ENCODE data around the gene CAMK2A. TPM values are rescaled to one million over a fixed set of nuclear protein-coding genes. Genes with fewer than 3 reads are reported as not detected.

CAMK2A gene
- total RNA-seq, 1 experiment from 2014 or later, result 0.33 TPM

- Histone ChIP-seq H3T11ph (ENCODE audit: low read length) (no peak overlapping the region), H2BK5ac (ENCODE audit: insufficient read length, low read length) (no peak overlapping the region), H3K4me1 (ENCODE audit: insufficient read depth, low read length) (peaks cover 5% of the 10 kb centered on the region; the same call in 1 of the 2 replicates), H3K4me2 (ENCODE audit: insufficient read depth, insufficient read length, low read length) (no peak overlapping the region), H4K91ac (ENCODE audit: insufficient read length, low read depth, low read length) (no peak overlapping the region), H2BK12ac (ENCODE audit: insufficient read length, low read depth, low read length) (no peak overlapping the region), H3K14ac (ENCODE audit: insufficient read depth, low read length) (no peak overlapping the region), H3K4ac (ENCODE audit: low read depth, low read length) (no peak overlapping the region), H2BK120ac (ENCODE audit: low read depth, low read length, poor library complexity, severe bottlenecking) (no peak overlapping the region), H3K79me2 (ENCODE audit: insufficient read depth, low read length) (no peaks in the 10 kb centered on the region), H3K18ac (ENCODE audit: insufficient read length, low read depth, low read length) (no peak overlapping the region), H4K5ac (ENCODE audit: insufficient read length, low read depth, low read length) (no peak overlapping the region), H2BK20ac (ENCODE audit: low read depth, low read length, poor library complexity, severe bottlenecking) (no peak overlapping the region), H3K79me1 (ENCODE audit: insufficient read depth, low read depth, low read length, poor library complexity, severe bottlenecking) (no peaks in the 10 kb centered on the region), H3K9ac (ENCODE audit: extremely low read depth, insufficient read length, low read length) (no peak overlapping the region), H3K23ac (ENCODE audit: insufficient read length, low read depth, low read length) (no peak overlapping the region), H3K27ac (ENCODE audit: insufficient read length, low read depth, low read length) (no peak overlapping the region), H4K8ac (replicated peaks; ENCODE audit: insufficient read length, low read depth, low read length) (no peak overlapping the region), H3K23me2 (ENCODE audit: insufficient read length, low read depth, low read length, poor library complexity, severe bottlenecking) (no peaks in the 10 kb centered on the region), H3K27me3 (ENCODE audit: insufficient read depth, low read length) (peaks cover 18% of the 10 kb centered on the region), H3K56ac (ENCODE audit: insufficient read length, low read depth, low read length) (no peak overlapping the region), H2BK15ac (ENCODE audit: low read depth, low read length) (no peak overlapping the region), H4K20me1 (ENCODE audit: control insufficient read depth, insufficient read depth, insufficient read length) (no peaks in the 10 kb centered on the region), H2AK5ac (ENCODE audit: insufficient read length, low read length) (no peak overlapping the region), H3K9me3 (ENCODE audit: control insufficient read depth, low read depth, low read length) (no peaks in the 10 kb centered on the region), H2AFZ (ENCODE audit: low read length) (no peak overlapping the region)
- no peaks in the 10 kb centered on the region; a peak in 1 of 7 replicates for H3K36me3 Mint-ChIP-seq (ENCODE audit: insufficient read depth in 1 of 3, low read depth in 3 of 3)
- H3K27me3 Mint-ChIP-seq (ENCODE audit: low read depth), result peaks cover 85% of the 10 kb centered on the region
- DNase-seq, result no peak
- no peak for TF ChIP-seq CTCF (conservative IDR thresholded peaks at IDR 0.05)
- H3K4me1 Mint-ChIP-seq, result peaks cover 15 to 20% of the 10 kb centered on the region in 2 experiments
- no peak overlapping the region for H3K4me3 Mint-ChIP-seq
- WGBS (ENCODE audit: extremely low coverage, insufficient read length, low lambda C conversion rate), result no CpG with 5 or more reads among the region's 2 CpGs
- H3K9me3 Mint-ChIP-seq, result no peaks in the 10 kb centered on the region; a peak in 1 of 5 replicates
- no peak overlapping the region for H3K27ac Mint-ChIP-seq
Measured at GRCh38 chr5:150184006-150184405, 105.6 kb downstream of the CAMK2A start.

All from H9 (cell line).